Measurements from ENCODE around the gene RAD51B.

- TF ChIP-seq CTCF (IDR thresholded peaks at IDR 0.05): no peak
- TF ChIP-seq POLR2A (IDR thresholded peaks at IDR 0.05): no peak
- TF ChIP-seq POLR2AphosphoS5 (IDR thresholded peaks at IDR 0.05): no peak
- TF ChIP-seq EP300 (IDR thresholded peaks at IDR 0.05): no peak
These were observed 73.0 kb downstream of the RAD51B start for GRCh38 chr14:67892466-67893100.
